Stimulated activated CD8-positive, alpha-beta memory T cell treated with anti-CD3 and anti-CD28 coated beads, Interleukin-15, amount 100 ng/mL, for 4 hours (primary cell): ENCODE results near the gene APC.
"Not testable (repeated sequence)": the region's sequence is repeated elsewhere in the genome, so short reads cannot be mapped to it uniquely, and the experiment has no call there.

ENCODE experiments used
- DNase-seq, 2 donors: peaks; one replicate each; pipeline ENCODE4 v3.0.0-alpha.2; 2020; ENCODE audit warnings: low read depth in 2 of 2

APC gene

GRCh38 chr5:112716895-112717294, 20.8 kb upstream of the APC start:
- not testable (repeated sequence) for DNase-seq

GRCh38 chr5:112717506-112718082, 20.1 kb upstream of the APC start:
- DNase-seq, result no peak

GRCh38 chr5:112718344-112718743, 19.3 kb upstream of the APC start:
- DNase-seq, result no peak

GRCh38 chr5:112720576-112720975, 17.1 kb upstream of the APC start:
- no peak for DNase-seq

GRCh38 chr5:112724901-112725300, 12.8 kb upstream of the APC start:
- no peak for DNase-seq

- no peak for DNase-seq
These were observed 8.1 kb upstream of the APC start for GRCh38 chr5:112729630-112730029.

GRCh38 chr5:112732131-112732530, 5.6 kb upstream of the APC start:
- DNase-seq, result no peak

- DNase-seq, result no peak
These were observed 4.1 kb upstream of the APC start for GRCh38 chr5:112733586-112733985.

- no peak for DNase-seq
These were observed 3.1 kb upstream of the APC start for GRCh38 chr5:112734597-112734996.

- DNase-seq, result no peak
These were observed 2.0 kb upstream of the APC start for GRCh38 chr5:112735702-112736101.

- no peak for DNase-seq
These were observed 619 bp upstream of the APC start for GRCh38 chr5:112737070-112737462.

GRCh38 chr5:112738191-112738560, 491 bp downstream of the APC start:
- no peak for DNase-seq

GRCh38 chr5:112742424-112742823, 4.7 kb downstream of the APC start:
- DNase-seq, result no peak

- DNase-seq, result no peak
These were observed 5.9 kb downstream of the APC start for GRCh38 chr5:112743631-112744030.

- DNase-seq, result no peak
These were observed 14.7 kb downstream of the APC start for GRCh38 chr5:112752335-112752734.

- no peak for DNase-seq
These were observed 18.0 kb downstream of the APC start for GRCh38 chr5:112755703-112756102.

GRCh38 chr5:112757468-112758208, 20.0 kb downstream of the APC start:
- DNase-seq, result no peak

- DNase-seq, result no peak
These were observed 21.0 kb downstream of the APC start for GRCh38 chr5:112758676-112759075.

- DNase-seq, result no peak
These were observed 24.6 kb downstream of the APC start for GRCh38 chr5:112762113-112762810.

GRCh38 chr5:112763165-112763564, 25.5 kb downstream of the APC start:
- no peak for DNase-seq

GRCh38 chr5:112772124-112772523, 34.4 kb downstream of the APC start:
- no peak for DNase-seq

GRCh38 chr5:112776301-112776856, 38.7 kb downstream of the APC start:
- no peak for DNase-seq

GRCh38 chr5:112779531-112779930, 41.8 kb downstream of the APC start:
- no peak for DNase-seq
